CD4-positive, alpha-beta T cell treated with Interleukin-2 at 100 ng/mL for 4 hours (primary cell): ENCODE data around the gene CYB5RL.

Source experiments
- DNase-seq: peaks from one replicate; pipeline ENCODE4 v3.0.0-alpha.2; 2020; ENCODE audit warnings: low spot score

CYB5RL gene

GRCh38 chr1:54158071-54158470 is 41.8 kb downstream of the CYB5RL start:
- no peak for DNase-seq

- no peak for DNase-seq
Observed at GRCh38 chr1:54157401-54157800, 42.4 kb downstream of the CYB5RL start.

- no peak for DNase-seq
Observed at GRCh38 chr1:54156986-54157385, 42.8 kb downstream of the CYB5RL start.

- DNase-seq: no peak
Observed at GRCh38 chr1:54156201-54156600, 43.6 kb downstream of the CYB5RL start.

- DNase-seq: no peak
Observed at GRCh38 chr1:54153535-54154439, 46.0 kb downstream of the CYB5RL start.

- no peak for DNase-seq
Observed at GRCh38 chr1:54152696-54153095, 47.1 kb downstream of the CYB5RL start, which contains the start of gene CDCP2. TSS of gene CDCP2 (minus strand) at chr1:54153000. CDS start at chr1:54152922, 78 bp downstream.

- no peak for DNase-seq
Observed at GRCh38 chr1:54151013-54151412, 48.8 kb downstream of the CYB5RL start.
